ENCODE results near the gene NMRK2. TPM values are rescaled to one million over a fixed set of nuclear protein-coding genes. Genes with fewer than 3 reads are reported as not detected.

NMRK2 gene
- total and polyA plus RNA-seq, 2 of the 13 experiments (the other 11 are each of a cell fraction or from before 2014, with no cell fraction given), result not detected

DNA sequence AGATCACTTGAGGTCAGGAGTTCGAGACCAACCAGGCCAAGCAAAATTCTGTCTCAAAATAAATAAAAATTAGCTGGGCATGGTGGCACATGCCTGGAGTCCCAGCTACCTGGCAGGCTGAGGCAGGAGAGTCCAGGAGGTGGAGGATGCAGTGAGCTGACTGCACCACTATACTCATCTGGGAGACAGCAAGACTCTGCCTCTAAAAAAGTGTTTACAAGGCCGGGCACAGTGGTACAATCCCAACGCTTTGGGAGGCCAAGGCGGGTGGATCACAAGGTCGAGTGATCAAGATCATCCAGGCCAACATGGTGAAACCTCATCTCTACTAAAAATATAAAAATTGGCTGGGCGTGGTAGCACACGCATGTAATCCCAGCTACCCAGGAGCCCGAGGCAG, 42.3 kb downstream of the NMRK2 start:
- DNase-seq (ENCODE audit: low spot score) (no peak), FAIRE-seq (no peak), ATAC-seq (no peak)
- Histone ChIP-seq H3K9me3 (ENCODE audit: low read length) (no peaks in the 10 kb centered on the region), H2AFZ (ENCODE audit: low read length) (no peak overlapping the region), H3K4me3 (replicated peaks in 1 of 3; ENCODE audit: insufficient read depth in 1 of 3, low read depth in 2 of 3, low read length in 3 of 3) (no peak overlapping the region), H3K9ac (ENCODE audit: insufficient read depth, low read depth, low read length) (no peak overlapping the region), H4K20me1 (ENCODE audit: insufficient read depth, low read length) (peaks cover 47% of the 10 kb centered on the region), H3K4me2 (ENCODE audit: low read depth, low read length) (no peak overlapping the region), H3K36me3 (replicated peaks in 1 of 2; ENCODE audit: control insufficient read depth in 1 of 2, insufficient read depth in 2 of 2, low read length in 2 of 2) (peaks cover 36 to 43% of the 10 kb centered on the region in 2 experiments), H3K79me2 (ENCODE audit: insufficient read depth, low read length) (peaks cover 8% of the 10 kb centered on the region), H3K27me3 (ENCODE audit: control insufficient read depth in 1 of 2, insufficient read depth in 2 of 2, low read length in 2 of 2) (no peaks in the 10 kb centered on the region; a peak in 1 of 5 replicates), H3K4me1 (ENCODE audit: insufficient read depth, low read length) (peaks cover 6% of the 10 kb centered on the region; the same call in 1 of the 2 replicates), H3K27ac (ENCODE audit: extremely low read length, insufficient read depth, low read length) (no peak overlapping the region)
- in situ Hi-C loops (cut with HindIII; ENCODE audit: extremely low pct_ligation_motif_present, low pct_unique_long_range_greater_than_20kb) (no loop called here), intact Hi-C loops (cut with micrococcal nuclease; ENCODE audit: unreplicated experiment) (no loop called here)
- ChIA-PET CTCF (ENCODE audit: low intra/inter-chr PET ratio, low total read pairs) (no interaction called here), POLR2A (interaction anchor here (0.6 to 2.8 kb wide), 3 partner anchors 10 to 98 kb away, joined by 4 to 15 read pairs (median 14); partner anchors contain the start of gene EEF2)
- TF ChIP-seq PAF1 (CRISPR knock-in tag; IDR thresholded peaks at IDR 0.05) (peak; percentile 70; the same call in 1 of the 2 replicates), CREB3 (CRISPR knock-in tag; IDR thresholded peaks at IDR 0.05) (no peak), RXRA (CRISPR knock-in tag; IDR thresholded peaks at IDR 0.05) (no peak), HOXA9 (CRISPR knock-in tag; IDR thresholded peaks at IDR 0.05; ENCODE audit: borderline replicate concordance) (no peak), ZNF207 (IDR thresholded peaks at IDR 0.05; ENCODE audit: borderline replicate concordance) (no peak), POLR2A (IDR thresholded peaks at IDR 0.05; ENCODE audit: insufficient read depth in 1 of 2, low read depth in 2 of 2, low read length in 2 of 2) (peak in 1 of 2 experiments; percentile 39; a peak in 2 of 4 replicates), ZNF83 (CRISPR knock-in tag; IDR thresholded peaks at IDR 0.05; ENCODE audit: borderline replicate concordance) (no peak), SRF (IDR thresholded peaks at IDR 0.05; ENCODE audit: low read depth, low read length) (no peak), KDM2A (CRISPR knock-in tag; IDR thresholded peaks at IDR 0.05; ENCODE audit: borderline replicate concordance, low read depth) (0 out of 2 replicates have a peak, but pooled peaks have one; percentile 10), HNRNPUL1 (IDR thresholded peaks at IDR 0.05; ENCODE audit: low read depth, low read length) (no peak), ZNF274 (CRISPR knock-in tag; IDR thresholded peaks at IDR 0.05) (no peak)
- TF ChIP-seq, protein P1, sequence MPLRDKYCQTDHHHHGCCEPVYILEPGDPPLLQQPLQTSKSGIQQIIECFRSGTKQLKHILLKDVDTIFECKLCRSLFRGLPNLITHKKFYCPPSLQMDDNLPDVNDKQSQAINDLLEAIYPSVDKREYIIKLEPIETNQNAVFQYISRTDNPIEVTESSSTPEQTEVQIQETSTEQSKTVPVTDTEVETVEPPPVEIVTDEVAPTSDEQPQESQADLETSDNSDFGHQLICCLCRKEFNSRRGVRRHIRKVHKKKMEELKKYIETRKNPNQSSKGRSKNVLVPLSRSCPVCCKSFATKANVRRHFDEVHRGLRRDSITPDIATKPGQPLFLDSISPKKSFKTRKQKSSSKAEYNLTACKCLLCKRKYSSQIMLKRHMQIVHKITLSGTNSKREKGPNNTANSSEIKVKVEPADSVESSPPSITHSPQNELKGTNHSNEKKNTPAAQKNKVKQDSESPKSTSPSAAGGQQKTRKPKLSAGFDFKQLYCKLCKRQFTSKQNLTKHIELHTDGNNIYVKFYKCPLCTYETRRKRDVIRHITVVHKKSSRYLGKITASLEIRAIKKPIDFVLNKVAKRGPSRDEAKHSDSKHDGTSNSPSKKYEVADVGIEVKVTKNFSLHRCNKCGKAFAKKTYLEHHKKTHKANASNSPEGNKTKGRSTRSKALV (CRISPR knock-in tag; IDR thresholded peaks at IDR 0.05), result no peak
- WGBS (ENCODE audit: low lambda C conversion rate), result 95% methylated on average over 8 of the region's 8 CpGs
- no TSS peak for BruUV-seq (replicated peaks)
